A549 treated with Mapracorat at 1 μM for 4 hours (cell line): Measurements from ENCODE around the gene SMIM13. TPM values are rescaled to one million over a fixed set of nuclear protein-coding genes. Genes with fewer than 3 reads are reported as not detected.

Experiments
- total RNA-seq: library from RNA; stranded (reverse); fragments of 200-300 nt; extraction: Qiagen RNA extraction; gene quantifications from 5 replicates; pipeline ENCODE4 v1.2.3, GENCODE V29; 2022

SMIM13 gene
- total RNA-seq: 14.5 to 18.3 TPM (median 16.3 TPM) in 5 replicates

DNA sequence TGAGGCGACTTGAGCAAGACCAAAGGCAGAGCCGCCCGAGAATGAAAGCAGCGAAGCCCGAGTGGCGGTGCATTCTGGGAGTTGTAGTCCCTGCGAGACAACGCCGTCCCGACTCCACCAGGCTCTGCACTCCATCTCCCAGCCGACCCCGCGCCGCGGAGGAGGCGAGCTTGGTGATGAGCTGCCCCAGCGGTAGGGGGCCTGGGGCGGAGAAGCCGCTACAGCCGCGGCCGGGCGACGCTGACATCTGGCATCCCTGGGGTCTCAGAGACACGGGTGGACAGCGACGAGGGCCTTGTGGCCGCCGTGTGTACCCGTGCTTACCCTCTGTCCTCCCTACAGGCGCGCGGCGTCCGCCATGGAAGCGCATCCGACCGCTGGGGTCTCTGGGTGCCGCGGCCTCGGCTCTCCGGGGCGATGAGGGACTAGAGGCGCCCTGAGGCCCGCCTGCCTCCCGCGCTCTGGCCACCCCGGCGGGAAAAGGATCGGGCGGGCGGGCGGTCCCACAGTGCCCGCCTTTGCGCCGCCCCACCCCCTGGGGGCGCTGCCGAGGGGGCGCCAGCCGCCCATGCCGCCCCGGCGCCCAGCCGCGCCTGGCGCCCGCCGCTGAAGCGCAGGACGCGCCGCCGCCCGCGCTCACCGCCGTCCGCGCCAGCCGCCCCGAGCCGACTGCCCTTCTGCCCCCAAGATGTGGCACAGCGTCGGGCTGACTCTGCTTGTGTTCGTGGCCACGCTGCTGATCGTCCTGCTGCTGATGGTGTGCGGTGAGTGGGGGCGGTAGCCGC lies at the start of gene SMIM13:
TSS of gene SMIM13 (plus strand) at position 209 of the 785 bp plus-strand sequence. CDS start at position 689, 480 bp downstream.

DNA sequence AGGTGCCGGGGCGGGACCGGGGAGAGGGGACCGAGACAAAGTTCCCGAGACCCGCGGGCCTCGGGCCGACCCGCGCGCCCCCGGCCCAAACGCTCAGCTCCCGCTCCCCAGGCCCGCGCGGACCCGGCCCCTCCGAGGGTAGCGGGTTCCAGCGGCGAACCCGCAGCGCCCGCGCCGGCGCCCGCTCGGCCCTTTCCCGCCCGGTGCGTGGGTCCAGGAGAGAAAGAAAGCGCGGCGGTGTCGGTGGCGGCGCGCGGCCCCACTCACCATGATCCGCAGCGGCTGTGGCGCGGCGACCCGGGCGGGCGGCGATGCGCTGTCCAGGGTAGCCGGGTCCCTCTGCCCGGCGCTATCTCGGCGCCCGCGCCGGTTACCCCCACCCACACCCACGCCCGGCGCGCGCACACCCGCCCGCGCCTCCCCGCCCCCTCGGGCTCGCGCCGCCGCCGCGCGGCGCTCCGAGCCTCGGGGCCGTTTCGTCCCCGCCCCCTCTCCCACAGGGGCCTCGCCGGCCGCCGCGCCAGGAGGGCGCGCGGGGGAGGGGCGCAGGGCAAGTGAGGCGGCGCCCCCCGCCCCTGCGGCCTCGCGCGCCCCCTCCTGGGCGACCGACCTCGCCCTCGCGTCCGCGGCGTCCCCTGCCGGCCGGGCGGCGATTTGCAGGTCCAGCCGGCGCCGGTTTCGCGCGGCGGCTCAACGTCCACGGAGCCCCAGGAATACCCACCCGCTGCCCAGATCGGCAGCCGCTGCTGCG lies 49.5 kb upstream of the SMIM13 start, which contains the start of gene ELOVL2:
TSS of gene ELOVL2 (minus strand) at position 345 of the 751 bp plus-strand sequence. CDS start at position 270, 75 bp downstream.

DNA sequence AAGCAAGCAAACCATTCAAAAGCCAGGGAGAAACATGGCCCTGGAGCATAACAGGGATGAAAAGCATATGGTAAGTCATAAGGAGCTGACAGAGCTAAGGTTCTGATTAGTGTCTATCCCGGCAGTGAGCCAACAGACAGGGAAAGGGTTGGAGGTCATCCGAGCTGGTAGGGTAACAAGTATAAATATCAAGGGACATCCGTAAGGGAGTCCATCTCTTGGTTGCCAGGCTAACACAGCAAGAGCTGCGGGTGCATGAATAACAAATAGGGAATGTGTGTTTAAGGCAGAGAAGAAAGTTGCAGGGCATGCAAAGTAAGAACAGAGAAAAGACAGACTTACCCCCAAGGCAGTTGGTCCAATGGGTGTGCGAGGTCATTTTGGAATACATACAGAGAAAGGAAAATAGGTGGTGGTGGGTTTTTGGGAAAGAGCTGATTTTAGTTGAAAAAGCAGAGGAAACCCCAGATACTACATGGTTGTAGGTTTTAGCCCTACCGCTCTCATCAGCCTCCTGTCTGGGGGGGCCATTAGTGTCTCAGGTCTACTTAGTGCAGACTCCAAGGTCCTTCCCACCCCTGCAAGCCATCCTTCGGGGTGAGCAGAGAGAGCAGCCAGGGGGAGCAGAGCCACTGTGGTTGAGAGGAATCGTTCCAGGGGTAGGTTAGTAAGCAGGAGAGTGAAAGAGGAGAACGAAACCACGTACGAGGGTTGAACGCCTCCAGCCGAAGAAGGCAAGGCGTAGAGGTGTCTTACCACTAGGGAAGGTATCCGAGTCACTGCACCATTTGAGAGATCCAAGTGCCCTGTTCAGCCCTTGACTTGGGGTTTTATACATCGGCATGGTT lies 17.5 kb downstream of the SMIM13 start, which contains the start of gene ERVFRD-1:
TSS of gene ERVFRD-1 (minus strand) at position 805 of the 848 bp plus-strand sequence. CDS start 6,415 bp downstream, outside the sequence.

Other genes starting within 250 kb of the SMIM13 start
- not detected in 5 replicates for gene GCM2, start 211.8 kb upstream of the SMIM13 start, total RNA-seq
- 1.7 to 2.9 TPM (median 2.5 TPM) in 5 replicates for gene SYCP2L, start 206.8 kb upstream of the SMIM13 start, total RNA-seq
- 5.6 to 7.2 TPM (median 6.7 TPM) in 5 replicates for gene ELOVL2, start 49.5 kb upstream of the SMIM13 start, total RNA-seq
- gene ERVFRD-1, start 17.9 kb downstream of the SMIM13 start, total RNA-seq: not detected in 5 replicates
- 39.2 to 54.1 TPM (median 48.6 TPM) in 5 replicates for gene NEDD9, start 138.8 kb downstream of the SMIM13 start, total RNA-seq